ENCODE measurements around the gene MIER2.

DNA sequence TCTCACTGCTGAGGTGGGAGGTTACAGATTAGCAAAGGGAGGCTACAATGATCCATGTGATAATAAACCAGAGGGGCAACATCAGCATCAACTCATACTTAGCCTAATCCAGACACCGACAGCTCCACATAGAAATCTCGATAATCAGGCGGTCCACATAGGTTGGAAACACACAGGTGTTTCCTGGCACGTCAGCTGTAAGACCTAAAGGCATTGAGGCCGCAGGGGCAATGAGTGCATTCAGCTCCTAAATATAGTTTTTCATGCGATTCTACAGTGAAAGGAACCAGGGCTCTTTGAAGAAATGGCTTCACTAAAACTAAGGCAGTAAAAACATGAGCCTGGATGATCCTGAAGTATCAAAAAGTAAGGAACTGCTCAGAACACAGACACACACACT is 72.7 kb downstream of the MIER2 start:
- TF ChIP-seq, protein P1, sequence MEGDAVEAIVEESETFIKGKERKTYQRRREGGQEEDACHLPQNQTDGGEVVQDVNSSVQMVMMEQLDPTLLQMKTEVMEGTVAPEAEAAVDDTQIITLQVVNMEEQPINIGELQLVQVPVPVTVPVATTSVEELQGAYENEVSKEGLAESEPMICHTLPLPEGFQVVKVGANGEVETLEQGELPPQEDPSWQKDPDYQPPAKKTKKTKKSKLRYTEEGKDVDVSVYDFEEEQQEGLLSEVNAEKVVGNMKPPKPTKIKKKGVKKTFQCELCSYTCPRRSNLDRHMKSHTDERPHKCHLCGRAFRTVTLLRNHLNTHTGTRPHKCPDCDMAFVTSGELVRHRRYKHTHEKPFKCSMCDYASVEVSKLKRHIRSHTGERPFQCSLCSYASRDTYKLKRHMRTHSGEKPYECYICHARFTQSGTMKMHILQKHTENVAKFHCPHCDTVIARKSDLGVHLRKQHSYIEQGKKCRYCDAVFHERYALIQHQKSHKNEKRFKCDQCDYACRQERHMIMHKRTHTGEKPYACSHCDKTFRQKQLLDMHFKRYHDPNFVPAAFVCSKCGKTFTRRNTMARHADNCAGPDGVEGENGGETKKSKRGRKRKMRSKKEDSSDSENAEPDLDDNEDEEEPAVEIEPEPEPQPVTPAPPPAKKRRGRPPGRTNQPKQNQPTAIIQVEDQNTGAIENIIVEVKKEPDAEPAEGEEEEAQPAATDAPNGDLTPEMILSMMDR (IDR thresholded peaks at IDR 0.05) = no peak
- TF ChIP-seq POLR2A (IDR thresholded peaks at IDR 0.05) = no peak

Data from body of pancreas (tissue), 4 donors.